ENCODE results near the gene TMEM167B.

GRCh38 chr1:109131059-109131458, 40.5 kb downstream of the TMEM167B start:
- no peak for TF ChIP-seq CBX3 (IDR thresholded peaks at IDR 0.05; ENCODE audit: low read depth)
- TF ChIP-seq, protein P1, sequence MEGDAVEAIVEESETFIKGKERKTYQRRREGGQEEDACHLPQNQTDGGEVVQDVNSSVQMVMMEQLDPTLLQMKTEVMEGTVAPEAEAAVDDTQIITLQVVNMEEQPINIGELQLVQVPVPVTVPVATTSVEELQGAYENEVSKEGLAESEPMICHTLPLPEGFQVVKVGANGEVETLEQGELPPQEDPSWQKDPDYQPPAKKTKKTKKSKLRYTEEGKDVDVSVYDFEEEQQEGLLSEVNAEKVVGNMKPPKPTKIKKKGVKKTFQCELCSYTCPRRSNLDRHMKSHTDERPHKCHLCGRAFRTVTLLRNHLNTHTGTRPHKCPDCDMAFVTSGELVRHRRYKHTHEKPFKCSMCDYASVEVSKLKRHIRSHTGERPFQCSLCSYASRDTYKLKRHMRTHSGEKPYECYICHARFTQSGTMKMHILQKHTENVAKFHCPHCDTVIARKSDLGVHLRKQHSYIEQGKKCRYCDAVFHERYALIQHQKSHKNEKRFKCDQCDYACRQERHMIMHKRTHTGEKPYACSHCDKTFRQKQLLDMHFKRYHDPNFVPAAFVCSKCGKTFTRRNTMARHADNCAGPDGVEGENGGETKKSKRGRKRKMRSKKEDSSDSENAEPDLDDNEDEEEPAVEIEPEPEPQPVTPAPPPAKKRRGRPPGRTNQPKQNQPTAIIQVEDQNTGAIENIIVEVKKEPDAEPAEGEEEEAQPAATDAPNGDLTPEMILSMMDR (IDR thresholded peaks at IDR 0.05 in 2 of 3, conservative IDR thresholded peaks at IDR 0.05 in 1 of 3; ENCODE audit: borderline replicate concordance in 1 of 3, insufficient read depth in 1 of 3, low read depth in 2 of 3, low read length in 2 of 3) = no peak
- TF ChIP-seq POLR2AphosphoS5 (IDR thresholded peaks at IDR 0.05; ENCODE audit: low read depth, low read length) = no peak
- no peak for TF ChIP-seq EZH2phosphoT487 (IDR thresholded peaks at IDR 0.05; ENCODE audit: borderline replicate concordance)
- TF ChIP-seq, protein P2, sequence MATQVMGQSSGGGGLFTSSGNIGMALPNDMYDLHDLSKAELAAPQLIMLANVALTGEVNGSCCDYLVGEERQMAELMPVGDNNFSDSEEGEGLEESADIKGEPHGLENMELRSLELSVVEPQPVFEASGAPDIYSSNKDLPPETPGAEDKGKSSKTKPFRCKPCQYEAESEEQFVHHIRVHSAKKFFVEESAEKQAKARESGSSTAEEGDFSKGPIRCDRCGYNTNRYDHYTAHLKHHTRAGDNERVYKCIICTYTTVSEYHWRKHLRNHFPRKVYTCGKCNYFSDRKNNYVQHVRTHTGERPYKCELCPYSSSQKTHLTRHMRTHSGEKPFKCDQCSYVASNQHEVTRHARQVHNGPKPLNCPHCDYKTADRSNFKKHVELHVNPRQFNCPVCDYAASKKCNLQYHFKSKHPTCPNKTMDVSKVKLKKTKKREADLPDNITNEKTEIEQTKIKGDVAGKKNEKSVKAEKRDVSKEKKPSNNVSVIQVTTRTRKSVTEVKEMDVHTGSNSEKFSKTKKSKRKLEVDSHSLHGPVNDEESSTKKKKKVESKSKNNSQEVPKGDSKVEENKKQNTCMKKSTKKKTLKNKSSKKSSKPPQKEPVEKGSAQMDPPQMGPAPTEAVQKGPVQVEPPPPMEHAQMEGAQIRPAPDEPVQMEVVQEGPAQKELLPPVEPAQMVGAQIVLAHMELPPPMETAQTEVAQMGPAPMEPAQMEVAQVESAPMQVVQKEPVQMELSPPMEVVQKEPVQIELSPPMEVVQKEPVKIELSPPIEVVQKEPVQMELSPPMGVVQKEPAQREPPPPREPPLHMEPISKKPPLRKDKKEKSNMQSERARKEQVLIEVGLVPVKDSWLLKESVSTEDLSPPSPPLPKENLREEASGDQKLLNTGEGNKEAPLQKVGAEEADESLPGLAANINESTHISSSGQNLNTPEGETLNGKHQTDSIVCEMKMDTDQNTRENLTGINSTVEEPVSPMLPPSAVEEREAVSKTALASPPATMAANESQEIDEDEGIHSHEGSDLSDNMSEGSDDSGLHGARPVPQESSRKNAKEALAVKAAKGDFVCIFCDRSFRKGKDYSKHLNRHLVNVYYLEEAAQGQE (IDR thresholded peaks at IDR 0.05; ENCODE audit: low read depth) = no peak
- TF ChIP-seq EZH2 (IDR thresholded peaks at IDR 0.05) = no peak
- TF ChIP-seq MAX (IDR thresholded peaks at IDR 0.05) = no peak
- TF ChIP-seq CEBPB (IDR thresholded peaks at IDR 0.05; ENCODE audit: low read depth) = no peak
- TF ChIP-seq POLR2A (IDR thresholded peaks at IDR 0.05; ENCODE audit: borderline replicate concordance, extremely low read depth, insufficient read depth, insufficient read length) = no peak
